ENCODE measurements around the gene LEFTY2.
A peak's percentile ranks its signal among the peaks of the same experiment; 100 is the strongest.
"Not testable (repeated sequence)": the region's sequence is repeated elsewhere in the genome, so short reads cannot be mapped to it uniquely, and the experiment has no call there.

Gene LEFTY2

DNA sequence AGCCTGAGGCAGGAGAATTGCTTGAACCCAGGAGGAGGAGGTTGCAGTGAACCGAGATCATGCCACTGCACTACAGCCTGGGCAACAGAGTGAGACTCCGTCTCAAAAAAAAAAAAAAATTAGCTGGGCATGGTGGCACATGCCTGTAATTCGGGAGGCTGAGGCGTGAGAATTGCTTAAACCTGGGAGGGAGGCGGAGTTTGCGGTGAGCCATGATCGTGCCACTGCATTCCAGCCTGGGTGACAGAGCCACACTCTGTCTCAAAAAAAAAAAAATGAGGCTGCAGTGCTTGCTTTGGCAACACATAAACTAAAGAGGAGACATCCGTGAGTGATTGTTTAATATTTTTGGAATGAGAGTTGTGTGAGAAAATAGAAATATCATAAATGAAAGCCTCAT, 4.9 kb downstream of the LEFTY2 start:
- DNase-seq (ENCODE audit: low read depth); H3K4me3 ChIP-seq (ENCODE audit: low read depth, low read length): not testable (repeated sequence)

GRCh38 chr1:225934711-225935110, 6.3 kb downstream of the LEFTY2 start:
- no peak overlapping the region for H3K4me3 ChIP-seq (ENCODE audit: low read depth, low read length)
- no peak for DNase-seq (ENCODE audit: low read depth)

GRCh38 chr1:225933072-225933471, 7.9 kb downstream of the LEFTY2 start:
- DNase-seq (ENCODE audit: low read depth) = no peak
- no peak overlapping the region for H3K4me3 ChIP-seq (ENCODE audit: low read depth, low read length)

- H3K4me3 ChIP-seq (ENCODE audit: low read depth, low read length) = no peak overlapping the region
- no peak for DNase-seq (ENCODE audit: low read depth)
Measured at GRCh38 chr1:225931270-225932136, 9.5 kb downstream of the LEFTY2 start.

DNA sequence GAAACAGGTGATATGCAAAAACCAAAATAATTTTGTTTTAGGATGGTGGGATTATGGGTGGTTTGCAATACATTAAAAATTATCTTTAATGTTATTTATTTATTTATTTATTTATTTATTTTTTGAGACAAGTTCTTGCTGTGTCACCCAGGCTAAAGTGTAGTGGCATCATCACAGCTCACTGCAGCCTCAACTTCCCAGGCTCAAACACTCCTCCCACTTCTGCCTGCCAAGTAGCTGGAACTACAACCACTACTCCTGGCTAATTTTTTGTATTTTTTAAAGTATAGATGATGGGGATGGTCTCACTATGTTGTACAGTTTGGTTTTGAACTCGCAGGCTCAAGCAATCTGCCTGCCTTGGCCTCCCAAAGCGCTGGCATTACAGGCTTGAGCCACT, 10.5 kb downstream of the LEFTY2 start:
- no peak for DNase-seq (ENCODE audit: low read depth)

DNA sequence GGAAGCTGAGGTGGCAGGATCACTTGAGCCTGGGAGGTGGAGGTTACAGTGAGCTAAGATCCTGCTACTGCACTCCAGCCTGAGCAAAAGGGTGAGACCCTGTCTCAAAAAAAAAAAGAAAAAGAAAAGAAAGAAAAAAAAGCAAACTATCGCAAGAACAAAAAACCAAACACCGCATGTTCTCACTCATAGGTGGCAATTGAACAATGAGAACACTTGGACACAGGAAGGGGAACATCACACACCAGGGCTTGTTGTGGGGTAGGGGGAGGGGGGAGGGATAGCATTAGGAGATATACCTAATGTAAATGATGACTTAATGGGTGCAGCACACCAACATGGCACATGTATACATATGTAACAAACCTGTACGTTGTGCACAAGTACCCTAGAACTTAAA, 11.6 kb downstream of the LEFTY2 start:
- not testable (repeated sequence) for H3K4me3 ChIP-seq (ENCODE audit: low read depth, low read length); DNase-seq (ENCODE audit: low read depth)

More for the DNA sequence above, 10.5 kb downstream of the LEFTY2 start:
- no peak overlapping the region for H3K4me3 ChIP-seq (ENCODE audit: low read depth, low read length)

DNA sequence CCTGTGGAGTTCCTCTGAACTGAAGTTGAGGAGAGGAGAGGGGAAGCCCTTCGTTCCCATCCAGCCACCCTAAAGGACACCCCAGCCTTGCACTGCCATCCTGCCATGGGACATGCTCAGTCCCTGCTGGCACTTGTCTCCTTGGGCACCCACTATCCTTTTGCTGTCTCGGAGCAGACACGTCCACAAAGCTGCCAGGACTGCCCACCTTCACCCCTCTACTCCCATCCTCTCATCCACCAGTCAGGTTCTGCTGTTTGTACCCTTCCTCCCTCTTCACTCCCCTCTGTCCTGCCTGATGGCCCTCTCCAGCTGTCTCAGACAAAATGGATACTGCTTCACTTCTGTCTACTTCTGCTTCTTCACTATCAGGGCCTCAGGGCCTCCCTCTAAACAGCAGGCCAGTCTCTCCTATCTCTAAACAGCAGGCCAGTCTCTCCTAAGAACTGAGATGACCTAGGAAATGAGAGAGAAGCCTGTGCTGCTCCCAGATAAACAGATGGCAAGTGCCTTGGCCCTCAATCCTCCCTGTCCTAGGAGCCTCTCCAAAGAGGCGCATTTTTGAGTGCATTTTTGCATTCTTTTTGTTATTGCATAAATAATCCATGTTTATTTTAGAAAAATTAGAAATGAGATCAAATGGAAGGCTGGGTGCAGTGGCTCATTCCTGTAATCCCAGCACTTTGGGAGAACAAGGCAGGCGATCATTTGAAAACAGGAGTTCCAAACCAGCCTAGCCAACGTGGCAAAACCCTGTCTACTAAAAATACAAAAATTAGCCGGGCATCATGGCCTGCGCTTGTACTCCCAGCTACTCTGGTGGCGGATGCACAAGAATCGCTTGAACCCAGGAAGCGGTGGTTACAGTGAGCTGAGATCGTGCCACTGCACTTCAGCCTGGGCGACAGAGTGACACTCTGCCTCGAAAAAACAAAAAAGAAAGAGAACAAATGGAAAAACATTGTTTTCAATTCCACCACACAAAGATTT, 12.5 kb downstream of the LEFTY2 start:
- H3K4me3 ChIP-seq (ENCODE audit: low read depth, low read length) = no peak overlapping the region

GRCh38 chr1:225926551-225927113, 14.4 kb downstream of the LEFTY2 start:
- H3K4me3 ChIP-seq (ENCODE audit: low read depth, low read length) = no peak overlapping the region
- DNase-seq (ENCODE audit: low read depth) = no peak

More for the DNA sequence above, 12.5 kb downstream of the LEFTY2 start:
- no peak for DNase-seq (ENCODE audit: low read depth)

DNA sequence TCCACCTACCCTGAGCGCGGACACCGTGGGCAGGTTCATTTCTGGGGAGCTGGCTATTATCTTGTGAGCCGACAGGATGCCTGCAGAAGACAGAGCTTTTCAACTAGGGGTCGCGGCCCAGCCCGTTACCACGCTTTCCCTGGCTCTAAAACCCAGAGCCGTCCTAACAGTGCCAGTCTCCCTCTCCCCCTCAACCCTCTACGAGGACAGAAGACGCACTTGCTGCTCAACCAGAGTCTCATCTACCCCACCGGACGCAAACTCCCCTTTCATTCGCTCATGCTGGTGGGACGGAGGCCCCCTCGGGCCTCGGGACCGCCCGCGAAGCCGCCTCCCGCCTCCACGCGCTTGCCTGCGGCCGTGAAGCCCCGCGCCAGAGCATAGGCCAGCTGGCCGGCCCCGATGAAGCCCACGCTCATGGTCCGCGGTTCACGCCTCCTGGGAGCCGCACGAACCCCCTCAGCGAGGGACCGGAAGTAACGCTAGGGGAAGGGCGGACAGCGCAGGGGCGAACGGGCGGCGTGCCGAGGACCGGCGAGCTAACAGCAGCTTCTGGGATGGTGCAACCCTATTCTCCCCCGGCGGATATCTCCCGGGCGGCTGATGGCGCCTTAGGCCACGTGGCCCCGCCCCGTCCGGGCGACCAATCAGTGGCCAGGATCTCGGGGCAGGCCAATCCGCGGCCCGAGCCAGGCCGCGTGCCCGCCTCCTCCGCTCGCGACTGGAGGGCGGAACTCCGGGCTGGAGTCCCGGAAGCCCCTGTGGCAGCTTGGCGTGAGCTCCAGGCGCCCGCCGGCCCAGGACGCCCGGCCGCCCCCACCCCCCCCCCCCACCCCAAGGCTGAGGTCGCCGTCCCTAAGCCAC, 17.1 kb downstream of the LEFTY2 start, which contains the start of gene PYCR2:
TSS of gene PYCR2 (minus strand) at position 559 of the 864 bp plus-strand sequence. CDS start at position 419, 140 bp downstream.
- peak within 1 kb of the TSS; percentile 93 for H3K4me3 ChIP-seq (ENCODE audit: low read depth, low read length)
- peak; percentile 93 for DNase-seq (ENCODE audit: low read depth)

GRCh38 chr1:225923381-225923691, 17.7 kb downstream of the LEFTY2 start:
- DNase-seq (ENCODE audit: low read depth) = no peak
- H3K4me3 ChIP-seq (ENCODE audit: low read depth, low read length) = peak overlapping the region; percentile 93

DNA sequence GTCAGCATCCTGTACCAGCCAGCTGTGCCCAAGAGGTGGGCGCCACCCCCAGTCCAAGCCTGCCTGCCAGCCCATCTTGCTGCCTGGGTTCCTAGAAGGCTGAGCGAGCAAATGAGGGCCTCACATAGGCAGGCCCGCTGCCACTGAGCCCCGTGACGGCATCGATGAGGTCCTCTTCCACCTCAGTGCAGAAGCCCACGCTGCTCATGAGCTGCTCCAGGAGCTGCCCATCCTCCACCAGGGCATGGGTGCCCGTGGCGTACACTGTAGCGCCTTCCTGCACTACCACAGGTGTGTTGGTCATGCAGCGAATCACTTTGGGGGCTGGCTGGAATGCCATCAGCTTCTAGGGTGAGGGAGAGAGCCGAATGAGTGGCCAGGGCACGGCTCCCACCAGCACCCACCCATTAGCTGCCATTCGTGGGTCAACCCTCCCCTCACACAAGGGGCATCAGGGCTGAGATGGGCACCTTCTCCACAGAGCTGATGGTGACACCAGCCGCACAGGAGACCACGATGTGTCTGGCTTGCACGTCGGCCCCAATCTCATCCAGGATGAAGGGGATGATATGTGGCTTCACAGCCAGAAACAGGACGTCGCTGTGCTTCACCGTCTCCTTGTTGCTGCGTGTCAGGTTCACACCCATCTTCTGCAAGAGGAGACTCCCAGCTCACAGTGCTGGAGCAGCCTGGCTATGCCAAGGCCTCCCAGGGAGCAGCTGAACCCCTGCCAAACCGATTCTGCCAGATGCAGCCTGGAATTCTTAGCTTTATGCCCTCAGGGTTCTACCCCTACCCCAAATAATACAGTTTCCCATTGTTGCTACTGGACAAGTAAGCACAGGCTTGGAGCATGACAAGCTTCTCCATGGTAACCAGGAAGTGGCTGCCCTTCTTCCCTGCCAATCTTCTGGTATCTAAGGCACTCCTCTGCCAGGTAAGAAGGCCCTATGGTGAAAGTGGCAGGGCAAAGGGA, 19.0 kb downstream of the LEFTY2 start:
- H3K4me3 ChIP-seq (ENCODE audit: low read depth, low read length) = no peak overlapping the region
- DNase-seq (ENCODE audit: low read depth) = no peak

- no peak for DNase-seq (ENCODE audit: low read depth)
- H3K4me3 ChIP-seq (ENCODE audit: low read depth, low read length) = no peak overlapping the region
Measured at GRCh38 chr1:225919906-225920305, 21.1 kb downstream of the LEFTY2 start.

GRCh38 chr1:225918280-225918679, 22.7 kb downstream of the LEFTY2 start:
- DNase-seq (ENCODE audit: low read depth) = no peak
- no peak overlapping the region for H3K4me3 ChIP-seq (ENCODE audit: low read depth, low read length)

DNA sequence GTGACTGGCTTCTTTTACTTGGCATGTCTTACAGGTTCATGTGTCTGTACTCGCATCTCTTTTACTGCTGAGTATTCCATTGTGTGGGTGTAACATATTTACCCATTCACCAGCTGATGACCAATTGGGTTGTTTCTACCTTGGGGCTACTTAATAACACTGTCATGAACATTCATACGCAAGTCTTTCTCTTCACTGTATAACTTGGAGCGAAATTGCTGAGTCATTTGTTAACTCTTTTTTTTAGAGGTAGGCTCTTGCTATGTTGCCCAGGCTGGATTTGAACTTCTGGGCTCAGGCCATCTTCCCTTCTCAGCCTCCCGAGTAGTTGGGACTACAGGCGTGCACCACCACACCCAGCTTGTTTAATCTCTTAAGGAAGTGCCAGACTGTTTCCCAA, 23.5 kb downstream of the LEFTY2 start:
- no peak for DNase-seq (ENCODE audit: low read depth)
- no peak overlapping the region for H3K4me3 ChIP-seq (ENCODE audit: low read depth, low read length)

- H3K4me3 ChIP-seq (ENCODE audit: low read depth, low read length) = no peak overlapping the region
- DNase-seq (ENCODE audit: low read depth) = no peak
Measured at GRCh38 chr1:225917101-225917500, 23.9 kb downstream of the LEFTY2 start.

DNA sequence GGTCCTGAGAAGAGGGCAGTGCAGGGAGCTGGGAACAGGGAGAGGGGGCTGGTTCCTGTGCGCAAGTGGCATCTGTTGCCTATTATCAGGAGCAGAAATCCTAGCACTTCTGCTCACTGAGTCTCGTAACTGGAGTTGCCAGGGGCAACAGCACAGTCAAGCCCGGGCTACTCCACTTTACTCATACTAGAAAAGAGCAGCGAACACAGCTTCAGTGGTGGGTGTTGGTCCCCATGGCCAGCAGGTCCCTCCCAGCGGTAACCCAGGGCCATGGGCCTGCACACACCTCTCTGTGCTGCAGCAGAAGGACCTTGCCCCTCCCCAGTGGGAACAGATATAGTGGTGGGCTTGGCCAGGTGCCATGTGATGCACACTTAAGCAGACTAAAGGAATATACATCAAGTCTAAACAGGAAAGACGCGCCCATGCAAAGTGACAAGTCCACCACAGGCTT, 25.5 kb downstream of the LEFTY2 start:
- DNase-seq (ENCODE audit: low read depth) = no peak
- H3K4me3 ChIP-seq (ENCODE audit: low read depth, low read length) = no peak overlapping the region

DNA sequence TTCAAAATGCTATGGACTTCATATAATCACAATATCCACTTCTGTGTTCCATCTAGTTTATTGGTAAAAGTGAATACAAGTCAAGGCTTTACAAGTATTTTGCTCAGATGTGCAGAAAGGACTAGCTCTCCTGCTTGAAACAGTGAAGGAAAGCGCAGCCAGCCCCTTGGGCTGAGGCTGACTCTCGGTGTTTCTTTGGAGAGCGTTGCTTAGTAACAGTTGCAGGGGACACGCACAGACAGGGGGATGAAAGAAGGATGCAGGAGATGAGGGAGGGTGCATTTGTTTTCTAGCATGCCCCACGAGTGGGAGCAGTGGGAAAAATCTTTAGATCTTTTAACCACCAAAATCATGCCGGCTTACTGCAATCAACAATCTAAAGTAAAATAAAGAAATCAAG, 26.1 kb downstream of the LEFTY2 start:
- no peak for DNase-seq (ENCODE audit: low read depth)
- no peak overlapping the region for H3K4me3 ChIP-seq (ENCODE audit: low read depth, low read length)

DNA sequence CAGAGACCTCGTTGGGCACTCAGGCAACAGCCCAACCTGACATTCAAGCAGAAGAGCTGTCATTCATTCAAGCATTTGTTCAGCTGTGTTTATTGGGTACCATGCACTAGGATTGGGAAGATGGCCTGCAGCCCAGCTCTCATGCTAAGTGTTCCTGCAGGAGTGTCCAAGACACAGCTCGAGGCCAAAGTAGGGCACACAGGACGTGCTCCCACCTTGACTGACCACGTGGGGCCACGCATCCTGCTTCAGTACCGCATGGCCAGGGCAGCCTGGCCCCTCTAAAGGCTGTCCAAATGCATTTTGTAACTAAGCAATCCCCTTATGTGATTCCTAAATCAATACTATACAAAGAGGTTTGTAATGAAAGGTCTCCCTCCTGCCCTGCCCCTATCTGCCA, 26.6 kb downstream of the LEFTY2 start:
- no peak for DNase-seq (ENCODE audit: low read depth)
- no peak overlapping the region for H3K4me3 ChIP-seq (ENCODE audit: low read depth, low read length)

Measured in skeletal muscle cell (primary cell).